Fibroblast of villous mesenchyme (primary cell): ENCODE results near the gene METTL24. TPM values are rescaled to one million over a fixed set of nuclear protein-coding genes. Genes with fewer than 3 reads are reported as not detected.

Experiments
- DNase-seq: peaks from one replicate; pipeline ENCODE4 v3.0.0-alpha.2; 2010; ENCODE audit warnings: low read depth
- H3K4me3 ChIP-seq: 2 replicates; pipeline ENCODE4 v1.5.1; 2011; ENCODE audit warnings: low read depth, mild to moderate bottlenecking, low read length
- CTCF ChIP-seq: IDR thresholded peaks from 2 replicates; pipeline ENCODE4 v1.5.1; 2012; ENCODE audit warnings: low read depth, mild to moderate bottlenecking, low read length; ENCODE audit not compliant: insufficient read depth
- total RNA-seq: library from RNA; depleted of rRNA; stranded (reverse); fragments of >200 nt; gene quantifications from 2 replicates; pipeline ENCODE4 v1.2.3, GENCODE V29; 2012

METTL24 gene
- total RNA-seq, 1 donor: not detected

- no peak for TF ChIP-seq CTCF
- DNase-seq: peak; percentile 59
- peak overlapping the region; percentile 26 for H3K4me3 ChIP-seq
Observed at GRCh38 chr6:110329714-110330436, 28.3 kb downstream of the METTL24 start.

GRCh38 chr6:110329348-110329713 lies 28.8 kb downstream of the METTL24 start:
- no peak for TF ChIP-seq CTCF
- DNase-seq: peak; percentile 22
- peak overlapping the region; percentile 26 for H3K4me3 ChIP-seq

GRCh38 chr6:110328259-110328658 lies 29.9 kb downstream of the METTL24 start:
- no peak for TF ChIP-seq CTCF
- no peak overlapping the region for H3K4me3 ChIP-seq
- DNase-seq: peak; percentile 39

- peak; percentile 24 for DNase-seq
- TF ChIP-seq CTCF: no peak
- no peak overlapping the region for H3K4me3 ChIP-seq
Observed at GRCh38 chr6:110327391-110327790, 30.8 kb downstream of the METTL24 start.

GRCh38 chr6:110326609-110327008 lies 31.5 kb downstream of the METTL24 start:
- no peak overlapping the region for H3K4me3 ChIP-seq
- DNase-seq: no peak
- no peak for TF ChIP-seq CTCF

- no peak overlapping the region for H3K4me3 ChIP-seq
- DNase-seq: no peak
- TF ChIP-seq CTCF: no peak
Observed at GRCh38 chr6:110326057-110326456, 32.1 kb downstream of the METTL24 start.

GRCh38 chr6:110325197-110325596 lies 33.0 kb downstream of the METTL24 start:
- no peak overlapping the region for H3K4me3 ChIP-seq
- peak; percentile 96 for DNase-seq
- no peak for TF ChIP-seq CTCF
